Ishikawa (cell line): ENCODE results near the gene EXT2.

Experiments used
- CEBPB ChIP-seq: IDR thresholded peaks from 2 replicates; pipeline ENCODE4 v1.6.1; 2012
- CREB1 ChIP-seq: IDR thresholded peaks from 2 replicates; pipeline ENCODE4 v1.6.1; 2012; ENCODE audit warnings: low read depth
- EGR1 ChIP-seq: IDR thresholded peaks from 2 replicates; pipeline ENCODE4 v1.6.1; 2012
- EP300 ChIP-seq: IDR thresholded peaks from 2 replicates; pipeline ENCODE4 v1.6.1; 2012; ENCODE audit warnings: borderline replicate concordance
- FOXM1 ChIP-seq: IDR thresholded peaks from 2 replicates; pipeline ENCODE4 v1.6.1; 2012; ENCODE audit warnings: low read depth, borderline replicate concordance
- NFIC ChIP-seq: IDR thresholded peaks from 2 replicates; pipeline ENCODE4 v1.6.1; 2012
- RAD21 ChIP-seq: IDR thresholded peaks from 2 replicates; pipeline ENCODE4 v1.6.1; 2012; ENCODE audit warnings: low read depth
- REST ChIP-seq: IDR thresholded peaks from 2 replicates; pipeline ENCODE4 v1.6.1; 2012; ENCODE audit warnings: low read depth, mild to moderate bottlenecking
- TAF1 ChIP-seq: IDR thresholded peaks from 2 replicates; pipeline ENCODE4 v1.6.1; 2012; ENCODE audit warnings: low read depth, mild to moderate bottlenecking
- TCF12 ChIP-seq: IDR thresholded peaks from 2 replicates; pipeline ENCODE4 v1.6.1; 2012; ENCODE audit warnings: low read depth
- TEAD4 ChIP-seq: IDR thresholded peaks from 2 replicates; pipeline ENCODE4 v1.6.1; 2012
- USF1 ChIP-seq: IDR thresholded peaks from 2 replicates; pipeline ENCODE4 v1.6.1; 2012
- YY1 ChIP-seq: IDR thresholded peaks from 2 replicates; pipeline ENCODE4 v1.6.1; 2012; ENCODE audit warnings: low read depth
- ZBTB7A ChIP-seq: IDR thresholded peaks from 2 replicates; pipeline ENCODE4 v1.6.1; 2012; ENCODE audit warnings: low read depth
- TF ChIP-seq, protein P1 (sequence below): IDR thresholded peaks from 2 replicates; pipeline ENCODE4 v1.6.1; 2012

EXT2 gene

DNA sequence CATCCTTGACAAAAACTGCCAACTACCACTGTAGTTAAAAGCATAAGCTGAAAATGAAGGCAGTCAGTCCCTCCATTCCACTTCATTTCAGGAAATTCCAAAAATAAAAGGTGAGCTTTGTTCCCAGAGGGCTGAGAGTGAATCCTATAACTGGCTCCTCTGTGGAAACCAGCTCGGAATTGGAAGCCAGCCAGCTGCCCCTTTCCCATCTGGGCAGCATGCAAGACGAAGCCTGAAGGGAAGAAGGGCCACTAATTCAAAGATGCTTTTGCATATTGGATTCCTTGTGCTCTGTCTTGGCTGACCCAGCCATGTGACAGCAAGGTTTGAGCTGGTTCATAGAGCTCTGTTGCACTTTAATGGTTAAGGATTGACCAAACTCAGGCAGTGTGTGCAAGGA, 131.0 kb downstream of the EXT2 start:
- TF ChIP-seq TEAD4: no peak
- no peak for TF ChIP-seq FOXM1
- TF ChIP-seq RAD21: no peak
- no peak for TF ChIP-seq EP300
- no peak for TF ChIP-seq NFIC
- no peak for TF ChIP-seq REST
- TF ChIP-seq EGR1: no peak
- no peak for TF ChIP-seq TAF1
- no peak for TF ChIP-seq TCF12
- TF ChIP-seq CREB1: no peak
- TF ChIP-seq ZBTB7A: no peak
- TF ChIP-seq, protein P1, sequence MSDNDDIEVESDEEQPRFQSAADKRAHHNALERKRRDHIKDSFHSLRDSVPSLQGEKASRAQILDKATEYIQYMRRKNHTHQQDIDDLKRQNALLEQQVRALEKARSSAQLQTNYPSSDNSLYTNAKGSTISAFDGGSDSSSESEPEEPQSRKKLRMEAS: no peak
- no peak for TF ChIP-seq YY1

- TF ChIP-seq ZBTB7A (no peak), USF1 (no peak), RAD21 (no peak), TAF1 (no peak), YY1 (no peak), TCF12 (no peak), CEBPB (no peak), EGR1 (no peak), NFIC (no peak), REST (no peak), TEAD4 (no peak), EP300 (no peak), FOXM1 (no peak), CREB1 (no peak)
- TF ChIP-seq, protein P1: no peak
Observed at GRCh38 chr11:44226945-44227344, 131.5 kb downstream of the EXT2 start.

DNA sequence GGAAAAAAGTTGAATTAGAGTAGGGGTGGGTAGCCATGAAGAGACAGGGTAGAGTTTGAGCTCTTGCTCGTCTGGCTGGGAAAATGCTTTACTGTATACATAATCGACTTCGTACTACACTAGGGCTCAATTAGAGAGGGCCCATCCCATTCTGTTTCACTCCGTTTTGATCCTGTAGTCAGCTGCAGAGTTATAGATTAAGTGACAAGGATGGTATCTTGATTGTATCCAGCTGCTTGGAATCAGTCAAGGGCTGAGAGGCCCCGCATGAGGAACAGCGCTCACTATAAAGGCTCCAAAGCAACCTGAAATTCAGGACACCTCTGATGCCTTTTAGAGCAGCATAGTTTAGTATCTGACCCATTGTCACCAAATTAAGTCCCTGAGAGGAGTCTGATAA, 132.9 kb downstream of the EXT2 start:
- no peak for TF ChIP-seq USF1
- no peak for TF ChIP-seq TAF1
- TF ChIP-seq EGR1: no peak
- no peak for TF ChIP-seq TEAD4
- no peak for TF ChIP-seq FOXM1
- no peak for TF ChIP-seq EP300
- TF ChIP-seq, protein P1: no peak

GRCh38 chr11:44229098-44229497, 133.6 kb downstream of the EXT2 start:
- no peak for TF ChIP-seq EP300
- no peak for TF ChIP-seq USF1
- no peak for TF ChIP-seq TEAD4
- no peak for TF ChIP-seq CEBPB
- TF ChIP-seq FOXM1: no peak
- TF ChIP-seq RAD21: no peak
- no peak for TF ChIP-seq ZBTB7A
- TF ChIP-seq TAF1: no peak

DNA sequence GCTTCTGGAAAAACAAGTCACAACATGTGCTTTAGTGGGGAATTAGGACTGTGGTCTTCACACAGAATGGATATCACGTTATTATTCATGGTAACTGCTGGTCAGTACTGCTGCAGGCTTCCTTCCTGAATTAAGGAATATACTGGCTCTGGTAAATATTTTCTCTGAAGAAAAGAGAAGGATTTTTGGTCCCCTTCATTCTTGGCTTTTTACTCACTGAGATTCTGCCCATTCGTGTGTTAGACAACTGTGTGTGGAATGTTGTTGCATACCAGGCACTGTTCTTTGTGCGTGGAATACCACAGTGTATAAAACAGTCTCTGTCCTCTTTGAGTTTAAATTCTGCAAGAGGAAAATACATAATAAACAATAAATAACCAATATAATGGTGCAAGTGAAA, 134.1 kb downstream of the EXT2 start:
- TF ChIP-seq, protein P1: no peak

DNA sequence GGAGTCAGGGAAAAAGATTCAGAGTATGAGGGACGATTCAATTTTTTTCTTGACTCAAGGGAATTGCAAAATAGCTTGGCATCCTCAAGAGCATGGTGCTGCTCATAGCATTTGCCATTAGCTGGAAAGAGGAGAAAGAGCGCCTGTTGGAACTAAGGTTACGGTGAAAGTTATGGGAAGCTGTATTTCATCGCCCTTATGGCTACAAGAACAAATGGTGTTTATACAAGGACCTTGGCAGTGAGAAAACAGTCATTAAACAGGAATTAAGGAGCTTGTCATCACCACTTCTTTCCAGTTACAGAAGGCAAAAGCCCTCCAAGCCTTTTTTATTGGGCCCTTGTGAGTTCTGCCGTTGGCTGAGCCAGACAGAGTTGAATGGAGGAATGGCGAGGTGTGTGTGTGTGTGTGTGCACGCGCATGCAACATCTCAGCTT, 140.3 kb downstream of the EXT2 start:
- TF ChIP-seq TCF12 (no peak), TAF1 (no peak), CEBPB (no peak), RAD21 (no peak), YY1 (no peak), CREB1 (no peak), NFIC (no peak), EGR1 (no peak), FOXM1 (no peak), TEAD4 (no peak), EP300 (no peak), USF1 (no peak), ZBTB7A (no peak), REST (no peak)
- TF ChIP-seq, protein P1: no peak
